ENCODE results near the gene TOR4A. TPM values are rescaled to one million over a fixed set of nuclear protein-coding genes. Genes with fewer than 3 reads are reported as not detected.
"Not testable (repeated sequence)": the region's sequence is repeated elsewhere in the genome, so short reads cannot be mapped to it uniquely, and the experiment has no call there.

Gene TOR4A
- total RNA-seq, 2 donors from 2014 or later, result 4.9 to 11.5 TPM

GRCh38 chr9:137325124-137325523 lies 47.6 kb downstream of the TOR4A start:
- ATAC-seq (replicated peaks), result no peak
- H3K4me3 Mint-ChIP-seq, result no peak overlapping the region

GRCh38 chr9:137325799-137326198 lies 48.3 kb downstream of the TOR4A start:
- ATAC-seq (replicated peaks), result no peak
- Mint-ChIP-seq H3K27me3 (peaks cover 13% of the 10 kb centered on the region), H3K9me3 (peaks cover 9% of the 10 kb centered on the region), H3K36me3 (ENCODE audit: low read depth) (peaks cover 9% of the 10 kb centered on the region), H3K27ac (no peak overlapping the region), H3K4me1 (peaks cover 5% of the 10 kb centered on the region), H3K4me3 (no peak overlapping the region)

More at GRCh38 chr9:137325124-137325523, 47.6 kb downstream of the TOR4A start:
- peaks cover 5% of the 10 kb centered on the region for H3K4me1 Mint-ChIP-seq
- peaks cover 13% of the 10 kb centered on the region for H3K27me3 Mint-ChIP-seq
- peaks cover 9% of the 10 kb centered on the region for H3K9me3 Mint-ChIP-seq
- H3K27ac Mint-ChIP-seq, result no peak overlapping the region
- peaks cover 9% of the 10 kb centered on the region for H3K36me3 Mint-ChIP-seq (ENCODE audit: low read depth)

GRCh38 chr9:137326445-137327065 lies 49.0 kb downstream of the TOR4A start:
- Mint-ChIP-seq H3K4me3 (peak overlapping the region; percentile 29), H3K27me3 (peaks cover 13% of the 10 kb centered on the region), H3K36me3 (ENCODE audit: low read depth) (peaks cover 9% of the 10 kb centered on the region), H3K27ac (peak overlapping the region; percentile 76), H3K9me3 (peaks cover 9% of the 10 kb centered on the region), H3K4me1 (peaks cover 5% of the 10 kb centered on the region)
- ATAC-seq (replicated peaks), result peak; percentile 47

- H3K4me3 Mint-ChIP-seq; H3K4me1 Mint-ChIP-seq; H3K36me3 Mint-ChIP-seq (ENCODE audit: low read depth); ATAC-seq (replicated peaks); H3K9me3 Mint-ChIP-seq: not testable (repeated sequence)
- Mint-ChIP-seq H3K27ac (peak overlapping the region; percentile 79), H3K27me3 (peaks cover 13% of the 10 kb centered on the region)
Measured at GRCh38 chr9:137327641-137328550, 50.4 kb downstream of the TOR4A start.

- H3K27me3 Mint-ChIP-seq, result peaks cover 13% of the 10 kb centered on the region
- not testable (repeated sequence) for H3K27ac Mint-ChIP-seq; H3K36me3 Mint-ChIP-seq (ENCODE audit: low read depth); H3K4me1 Mint-ChIP-seq; ATAC-seq (replicated peaks); H3K4me3 Mint-ChIP-seq; H3K9me3 Mint-ChIP-seq
Measured at GRCh38 chr9:137329590-137329989, 52.1 kb downstream of the TOR4A start.

GRCh38 chr9:137330689-137331088 lies 53.2 kb downstream of the TOR4A start:
- Mint-ChIP-seq H3K9me3 (peaks cover 9% of the 10 kb centered on the region), H3K4me1 (peaks cover 5% of the 10 kb centered on the region), H3K36me3 (ENCODE audit: low read depth) (peaks cover 9% of the 10 kb centered on the region), H3K27me3 (peaks cover 10% of the 10 kb centered on the region), H3K4me3 (no peak overlapping the region), H3K27ac (no peak overlapping the region)
- no peak for ATAC-seq (replicated peaks)

- Mint-ChIP-seq H3K4me3 (no peak overlapping the region), H3K4me1 (peaks cover under 1% of the 10 kb centered on the region), H3K27me3 (peaks cover under 1% of the 10 kb centered on the region), H3K9me3 (peaks cover 6% of the 10 kb centered on the region), H3K27ac (no peak overlapping the region), H3K36me3 (ENCODE audit: low read depth) (peaks cover 9% of the 10 kb centered on the region)
- no peak for ATAC-seq (replicated peaks)
Measured at GRCh38 chr9:137331929-137332328, 54.4 kb downstream of the TOR4A start.

Other genes with a start within 250 kb of the TOR4A start
- gene ABCA2, start 249.5 kb upstream of the TOR4A start, total RNA-seq, result 10 to 100 TPM; 43.0 to 63.9 TPM
- 10 to 100 TPM; 12.1 to 27.9 TPM for gene FUT7, start 245.6 kb upstream of the TOR4A start, total RNA-seq
- gene NPDC1, start 231.5 kb upstream of the TOR4A start, total RNA-seq, result 10 to 100 TPM; 66.3 to 96.1 TPM
- gene ENTPD2, start 223.7 kb upstream of the TOR4A start, total RNA-seq, result under 1 TPM; 0.39 to 0.69 TPM
- 10 to 100 TPM in 1 of 2 donors, 1 to 10 TPM in 1; 5.6 to 21.9 TPM for gene SAPCD2, start 207.2 kb upstream of the TOR4A start, total RNA-seq
- 10 to 100 TPM; 27.9 to 33.0 TPM for gene UAP1L1, start 200.2 kb upstream of the TOR4A start, total RNA-seq
- 10 to 100 TPM; 38.2 to 67.6 TPM for gene MAN1B1, start 190.7 kb upstream of the TOR4A start, total RNA-seq
- gene DPP7, start 163.0 kb upstream of the TOR4A start, total RNA-seq, result 100 to 1,000 TPM; 219 to 255 TPM
- gene GRIN1, start 138.6 kb upstream of the TOR4A start, total RNA-seq, result 1 to 10 TPM in 1 of 2 donors, under 1 TPM in 1; 0.06 to 1.2 TPM
- not detected for gene LRRC26, start 107.7 kb upstream of the TOR4A start, total RNA-seq
- not detected for gene TMEM210, start 105.7 kb upstream of the TOR4A start, total RNA-seq
- gene ANAPC2, start 89.2 kb upstream of the TOR4A start, total RNA-seq, result 10 to 100 TPM; 50.6 to 53.1 TPM
- gene SSNA1, start 89.0 kb upstream of the TOR4A start, total RNA-seq, result 10 to 100 TPM; 43.7 to 84.7 TPM
- gene TPRN, start 77.0 kb upstream of the TOR4A start, total RNA-seq, result 1 to 10 TPM; 5.5 to 9.4 TPM
- 10 to 100 TPM; 19.3 to 27.3 TPM for gene TMEM203, start 72.1 kb upstream of the TOR4A start, total RNA-seq
- 10 to 100 TPM; 20.5 to 40.2 TPM for gene NDOR1, start 72.0 kb upstream of the TOR4A start, total RNA-seq
- gene RNF208, start 55.5 kb upstream of the TOR4A start, total RNA-seq, result 1 to 10 TPM; 3.5 to 7.4 TPM
- under 1 TPM; 0.32 to 0.40 TPM for gene CYSRT1, start 52.6 kb upstream of the TOR4A start, total RNA-seq
- gene RNF224, start 50.2 kb upstream of the TOR4A start, total RNA-seq, result under 1 TPM in 1 of 2 donors, not detected in 1; 0.17 TPM
- not detected for gene SLC34A3, start 46.8 kb upstream of the TOR4A start, total RNA-seq
- gene TUBB4B, start 36.4 kb upstream of the TOR4A start, total RNA-seq, result 100 to 1,000 TPM; 232 to 372 TPM
- gene STPG3, start 26.4 kb upstream of the TOR4A start, total RNA-seq, result not detected
- gene NELFB, start 22.4 kb upstream of the TOR4A start, total RNA-seq, result 10 to 100 TPM; 43.6 to 78.0 TPM
- under 1 TPM; 0.66 to 0.86 TPM for gene NRARP, start 24.5 kb downstream of the TOR4A start, total RNA-seq
- 1 to 10 TPM; 8.8 to 10.0 TPM for gene EXD3, start 145.4 kb downstream of the TOR4A start, total RNA-seq
- gene NOXA1, start 145.7 kb downstream of the TOR4A start, total RNA-seq, result under 1 TPM; 0.39 to 0.58 TPM
- gene ENTPD8, start 163.6 kb downstream of the TOR4A start, total RNA-seq, result not detected
- 10 to 100 TPM; 26.6 to 35.5 TPM for gene NSMF, start 181.6 kb downstream of the TOR4A start, total RNA-seq

Data from activated T-helper 17 cell treated with anti-CD3 and anti-CD28 coated beads, Interleukin-2, amount 50 U/mL, for 72 hours (primary cell).